HG03558 (cell line): ENCODE measurements around the gene AARS2.

Source experiments
- ATAC-seq: cut with Tn5 transposase; IDR thresholded peaks from one replicate; pipeline ENCODE4 v1.9.1; 2021; ENCODE audit warnings: moderate number of reproducible peaks; ENCODE audit not compliant: unreplicated experiment; ENCODE audit errors: extremely low read depth

Gene AARS2

GRCh38 chr6:44265722-44266233, 47.4 kb downstream of the AARS2 start:
- ATAC-seq = no peak

GRCh38 chr6:44265007-44265721, 48.0 kb downstream of the AARS2 start, which contains the start of gene NFKBIE:
Gene NFKBIE (minus strand): TSS chr6:44265551. CDS start chr6:44265346, 205 bp downstream.
- no peak for ATAC-seq

- ATAC-seq = no peak
These were observed 48.8 kb downstream of the AARS2 start for GRCh38 chr6:44264154-44265006.

GRCh38 chr6:44263354-44264100, 49.6 kb downstream of the AARS2 start:
- no peak for ATAC-seq

DNA sequence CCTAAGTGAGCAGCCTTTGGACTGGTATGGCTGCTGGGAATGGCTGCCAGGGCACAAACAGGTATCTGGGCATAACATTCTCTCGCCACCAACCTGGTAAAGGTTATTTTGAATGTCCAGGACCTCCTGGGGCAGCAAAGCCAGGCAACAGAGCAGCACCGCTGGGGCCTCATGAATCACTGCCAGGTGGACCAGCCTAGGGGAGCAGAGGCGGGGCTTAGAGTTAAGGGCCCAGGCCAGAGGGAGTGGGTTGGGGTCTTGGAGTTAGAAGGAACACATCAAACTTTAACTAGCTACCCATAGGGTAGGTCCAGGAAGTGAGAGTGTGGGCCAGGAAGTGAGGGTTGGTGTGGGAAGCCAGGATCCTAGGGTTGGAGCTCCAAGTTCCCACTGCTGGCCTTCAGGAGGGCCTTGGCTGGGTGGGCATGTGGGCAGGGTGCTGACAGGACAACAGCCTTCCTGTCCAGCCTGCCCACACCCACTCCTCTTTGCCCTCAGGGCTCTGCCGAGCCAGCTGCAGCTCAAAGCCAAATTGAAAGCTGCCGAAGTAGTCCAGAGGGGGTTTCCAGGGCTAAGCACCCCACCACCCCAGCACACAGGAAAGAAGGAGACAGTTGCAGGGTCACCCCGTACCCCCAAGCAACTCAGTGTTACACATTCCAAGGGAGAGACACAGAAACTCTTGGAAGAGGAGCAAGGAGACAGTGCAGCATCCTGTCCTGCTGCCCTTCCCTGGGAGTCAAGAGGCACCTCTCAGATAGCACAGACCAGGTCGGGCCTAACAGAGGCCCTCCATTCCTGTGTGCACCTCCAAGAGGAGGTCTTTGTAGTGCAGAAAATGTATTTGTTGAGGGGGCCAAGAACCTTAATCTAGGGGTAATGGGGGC, 50.4 kb downstream of the AARS2 start:
- ATAC-seq = no peak

DNA sequence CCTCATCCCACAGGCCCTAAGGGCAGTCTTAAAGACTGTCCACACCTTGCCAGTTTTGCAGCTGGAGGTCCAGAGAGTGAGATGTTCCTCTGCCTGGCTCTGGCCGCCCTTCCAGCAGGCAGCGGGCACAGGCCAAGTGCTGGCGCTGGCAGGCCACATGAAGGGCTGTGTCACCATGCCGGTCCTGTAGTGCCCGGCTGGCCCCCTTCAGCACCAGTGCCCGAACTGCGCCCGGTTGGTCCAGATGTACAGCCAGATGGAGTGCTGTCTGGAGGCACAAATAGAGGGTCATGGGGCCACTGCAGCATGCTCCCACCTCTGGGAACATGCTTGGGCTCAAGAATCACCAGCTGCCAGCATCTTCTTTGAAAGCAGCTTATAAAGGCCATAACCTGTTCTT, 51.6 kb downstream of the AARS2 start:
- no peak for ATAC-seq

DNA sequence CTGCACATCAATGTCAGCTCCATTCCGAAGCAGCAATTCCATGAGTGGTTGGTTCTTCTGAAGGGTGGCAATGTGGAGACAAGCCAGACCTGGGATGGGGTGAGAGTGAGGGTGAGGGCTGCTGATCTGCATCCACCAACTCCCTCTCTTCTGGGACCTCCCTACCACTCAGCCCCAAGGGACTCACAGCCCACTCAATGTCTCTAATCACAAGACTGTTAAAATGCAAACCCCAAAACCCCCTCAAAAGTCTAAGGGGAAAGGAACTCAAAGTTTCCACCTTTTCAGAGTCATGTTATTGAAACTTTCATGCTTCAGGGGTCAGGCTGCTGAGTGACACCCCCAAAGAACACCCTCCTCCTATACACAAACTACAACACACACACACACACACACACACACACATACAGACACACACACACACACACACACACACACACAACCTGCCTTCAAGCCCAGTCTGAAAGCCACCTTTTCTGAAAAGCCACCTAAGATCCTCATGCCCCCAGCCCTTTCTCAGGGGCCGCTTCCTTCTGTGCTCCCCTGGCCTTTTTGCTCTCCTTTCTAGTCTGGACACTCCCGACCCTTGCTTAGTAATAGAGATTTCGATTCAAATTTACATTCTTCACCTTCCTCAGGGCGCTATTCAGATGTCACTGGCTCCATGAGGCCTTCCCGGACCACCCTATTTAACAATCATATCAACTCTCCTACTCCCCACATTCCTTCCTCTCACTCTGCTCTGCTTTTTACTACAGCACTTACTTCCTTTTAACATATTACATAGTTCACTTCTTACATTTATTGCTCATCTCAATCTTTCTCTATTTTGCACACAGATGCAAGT, 52.5 kb downstream of the AARS2 start:
- no peak for ATAC-seq

- ATAC-seq = no peak
These were observed 53.1 kb downstream of the AARS2 start for GRCh38 chr6:44260011-44260410.

DNA sequence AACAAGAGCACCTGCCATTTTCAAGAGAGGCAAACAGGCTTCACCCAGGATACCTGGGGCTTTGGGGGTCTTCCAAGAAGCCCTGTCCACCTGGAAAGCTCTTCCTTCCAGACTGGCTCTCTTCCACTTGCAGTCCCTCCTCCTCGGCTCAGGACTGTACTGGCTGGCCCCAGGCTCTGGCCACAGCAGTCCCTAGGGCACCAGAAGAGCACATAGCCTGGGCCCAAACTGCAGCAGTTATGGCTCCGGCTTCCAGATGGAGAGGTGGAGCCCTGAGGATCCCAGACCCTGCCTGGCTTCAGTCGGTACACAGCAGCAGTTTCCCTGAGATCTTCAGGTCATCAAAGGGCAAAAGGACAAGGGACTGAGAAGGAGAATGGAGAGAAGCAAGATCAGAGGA, 54.2 kb downstream of the AARS2 start:
- ATAC-seq = no peak

DNA sequence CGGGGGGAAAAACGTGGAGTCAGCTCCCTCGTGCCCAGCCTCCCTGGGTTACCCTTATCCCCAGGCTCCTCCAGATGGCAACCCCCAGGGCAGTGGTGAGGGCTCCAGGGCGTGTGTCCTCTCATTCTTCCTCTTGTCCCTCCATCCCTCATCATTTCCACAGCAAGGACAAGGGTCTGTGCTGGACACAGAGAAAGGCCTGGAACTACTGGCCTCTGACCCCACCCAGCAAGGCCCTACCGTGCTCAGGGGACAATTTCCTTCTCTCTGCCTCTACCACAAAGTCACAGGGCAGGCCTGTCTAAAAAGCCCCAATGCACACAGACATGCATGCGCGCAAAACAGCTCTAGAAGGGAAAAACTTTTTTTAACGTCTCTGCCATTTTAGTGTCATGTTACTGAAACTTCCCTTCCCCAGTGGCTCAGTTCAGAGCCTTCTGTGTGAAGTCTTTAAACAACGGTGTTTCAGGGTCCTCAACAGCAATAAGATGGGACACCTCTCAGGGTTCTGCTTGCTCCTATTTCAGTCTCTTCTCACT, 54.8 kb downstream of the AARS2 start:
- no peak for ATAC-seq

GRCh38 chr6:44257753-44258324, 55.3 kb downstream of the AARS2 start:
- ATAC-seq = peak; percentile 3

GRCh38 chr6:44257025-44257752, 56.0 kb downstream of the AARS2 start, which contains the start of gene SLC35B2:
Gene SLC35B2 (minus strand): TSS chr6:44257528. CDS start chr6:44257410, 118 bp downstream.
- peak; percentile 19 for ATAC-seq

DNA sequence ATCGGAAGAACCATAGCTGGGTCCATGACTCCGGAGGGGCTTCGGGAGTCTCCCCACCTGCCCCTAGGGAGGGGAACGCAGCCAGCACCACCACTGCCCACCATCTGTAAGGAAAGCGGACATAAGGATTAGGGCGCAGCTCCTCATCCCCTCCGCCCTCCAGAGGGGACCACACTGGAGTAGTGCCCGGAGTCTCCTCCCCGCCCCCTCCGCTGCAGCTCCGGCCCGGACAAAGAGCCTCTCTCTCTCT, 56.4 kb downstream of the AARS2 start:
- ATAC-seq = no peak

DNA sequence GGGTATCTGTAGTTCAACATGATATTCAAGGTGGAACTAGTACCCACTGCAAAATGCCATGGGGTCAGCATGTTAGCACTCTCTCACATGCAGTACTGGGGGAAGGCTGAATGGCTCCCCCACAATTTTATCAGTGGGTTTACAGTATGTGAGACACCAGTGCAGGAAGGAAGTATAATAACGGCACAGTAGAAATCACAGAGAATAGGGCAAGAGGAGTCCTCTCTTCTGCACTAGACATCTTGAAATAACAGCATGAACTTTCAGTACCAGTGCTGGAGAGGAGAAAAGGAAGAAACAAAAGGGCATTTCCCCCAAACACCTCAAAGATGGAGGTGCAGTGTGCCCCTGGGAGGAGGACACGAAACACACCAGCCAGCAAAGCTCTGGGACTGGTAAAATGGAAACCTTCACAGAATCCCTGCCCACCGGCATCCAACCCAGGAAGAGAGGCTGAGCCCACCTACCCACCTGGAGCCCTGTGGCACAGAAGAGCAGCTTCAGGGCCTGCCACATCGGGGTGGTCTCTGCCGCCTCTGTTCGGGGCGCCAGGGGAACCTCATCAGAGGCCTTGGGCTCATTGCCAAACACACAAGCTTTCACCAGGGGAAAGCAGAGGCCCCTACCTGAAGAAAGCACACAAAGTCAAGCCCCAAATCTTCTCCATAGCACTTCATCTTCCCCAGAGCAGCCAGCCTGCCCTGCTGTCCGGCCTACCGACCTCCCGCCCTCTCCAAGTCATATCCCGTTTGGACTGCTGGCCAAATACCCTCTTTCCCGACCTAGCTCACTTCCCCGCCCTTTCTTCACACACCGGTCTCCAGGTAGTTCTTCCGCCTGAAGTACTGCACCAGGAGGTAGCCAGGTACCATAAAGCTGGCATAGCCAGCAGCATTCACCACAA, 57.0 kb downstream of the AARS2 start:
- no peak for ATAC-seq

DNA sequence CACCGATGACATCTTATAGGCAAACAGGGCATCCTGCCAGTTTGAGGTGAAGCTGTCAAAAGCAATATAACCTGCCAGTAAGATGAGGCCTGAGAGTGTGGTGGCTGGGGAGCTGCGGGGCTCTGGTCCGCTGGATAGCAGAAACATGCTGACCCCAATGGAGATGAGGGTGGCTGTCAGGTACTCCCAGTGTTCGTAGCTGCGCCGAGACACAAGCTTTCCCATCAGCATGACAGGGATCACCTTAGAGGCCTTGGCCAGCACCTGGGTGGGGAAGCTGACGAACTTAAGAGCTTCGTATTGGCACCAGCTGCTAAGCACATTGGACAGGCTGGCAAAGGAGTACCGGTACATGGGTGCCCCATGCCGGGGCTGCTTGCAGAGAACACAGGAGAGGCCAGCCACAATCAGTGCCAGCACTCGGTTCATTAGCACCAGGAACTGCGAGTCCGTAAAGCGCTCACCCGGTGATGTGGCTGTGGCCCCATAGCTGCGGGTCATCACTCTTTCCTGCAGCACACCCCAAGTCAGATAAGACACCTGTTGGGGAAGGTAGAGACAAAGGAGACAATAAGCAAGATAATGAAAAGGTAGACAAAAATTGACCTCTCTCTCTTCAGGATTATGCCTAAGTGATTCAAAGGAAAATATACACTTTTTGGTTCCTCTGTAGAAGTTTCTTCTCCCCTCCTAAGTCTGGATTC, 57.9 kb downstream of the AARS2 start:
- ATAC-seq = no peak
